Activated T-helper 2 cell treated with anti-CD3 and anti-CD28 coated beads, Interferon-gamma antibody, Interleukin-2, Interleukin-4, amounts not matched to agents 10 μg/mL and 5 μg/mL and 100 μg/mL, durations not matched to agents 14 hours and 24 hours and 36 hours (primary cell): Measurements from ENCODE around the gene CDH13. TPM values are rescaled to one million over a fixed set of nuclear protein-coding genes. Genes with fewer than 3 reads are reported as not detected.

ENCODE experiments used
- DNase-seq: peaks from one replicate; pipeline ENCODE4 v3.0.0; 2021; ENCODE audit warnings: low spot score
- H3K27ac Mint-ChIP-seq: one replicate; pipeline ENCODE4 v1.8.0; 2021; ENCODE audit warnings: mixed read lengths
- H3K27me3 Mint-ChIP-seq: one replicate; pipeline ENCODE4 v1.8.0; 2021; ENCODE audit warnings: low read depth, mixed read lengths
- H3K36me3 Mint-ChIP-seq: one replicate; pipeline ENCODE4 v1.8.0; 2021; ENCODE audit warnings: low read depth, mixed read lengths
- H3K4me1 Mint-ChIP-seq: one replicate; pipeline ENCODE4 v1.8.0; 2021; ENCODE audit warnings: low read depth, mixed read lengths
- H3K4me3 Mint-ChIP-seq: one replicate; pipeline ENCODE4 v1.8.0; 2021; ENCODE audit warnings: low read depth, mild to moderate bottlenecking, moderate library complexity, mixed read lengths
- H3K9me3 Mint-ChIP-seq: one replicate; pipeline ENCODE4 v1.8.0; 2021; ENCODE audit warnings: mixed read lengths
- intact Hi-C: fragments of 100-400 bp; cut with micrococcal nuclease; formaldehyde crosslinking; loops from one replicate; pipeline ENCODE4 v1.15.1; 2023
- total RNA-seq: library from RNA; stranded (reverse); gene quantifications from 2 replicates; pipeline ENCODE4 v1.2.3, GENCODE V29; 2022

Gene CDH13
- total RNA-seq, 1 donor from 2014 or later, result not detected

- DNase-seq, result no peak
- Mint-ChIP-seq H3K4me3 (no peak overlapping the region), H3K27me3 (no peaks in the 10 kb centered on the region), H3K36me3 (no peaks in the 10 kb centered on the region), H3K4me1 (peaks cover 6% of the 10 kb centered on the region), H3K9me3 (no peaks in the 10 kb centered on the region), H3K27ac (no peak overlapping the region)
- intact Hi-C loops, result no loop called here
Observed at GRCh38 chr16:83769397-83770008, 1142.7 kb downstream of the CDH13 start.

DNA sequence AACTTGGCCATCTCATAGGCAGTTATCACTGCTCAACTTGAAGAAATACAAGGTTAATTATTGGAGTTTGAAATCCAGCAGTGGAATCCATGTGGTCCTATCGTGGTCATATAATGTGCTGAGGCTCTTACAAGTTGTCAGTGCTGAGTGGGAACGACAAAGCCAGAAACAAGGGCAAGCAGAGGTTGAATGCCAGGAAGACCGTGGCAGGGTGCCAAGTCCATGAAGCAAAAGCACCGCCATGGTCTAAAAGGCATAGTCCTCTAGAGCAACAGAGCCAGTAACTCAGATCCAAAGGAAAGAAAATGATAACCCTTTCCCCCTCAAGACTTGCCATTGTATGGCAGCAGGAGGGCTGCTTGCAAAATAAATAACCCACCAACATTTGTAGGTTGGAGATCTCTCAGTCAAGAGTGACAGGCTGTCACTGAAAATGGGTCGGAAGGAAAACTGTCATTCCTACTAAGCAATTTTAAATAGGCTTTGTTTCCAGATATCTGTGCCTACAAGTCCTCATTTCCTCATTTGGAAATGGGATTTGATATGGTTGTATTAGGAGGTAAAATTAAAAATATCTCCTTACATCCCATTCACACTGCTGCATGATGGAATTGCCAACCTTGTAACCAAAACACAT is 1144.7 kb downstream of the CDH13 start:
- intact Hi-C loops, result no loop called here
- Mint-ChIP-seq H3K36me3 (no peaks in the 10 kb centered on the region), H3K9me3 (no peaks in the 10 kb centered on the region), H3K27me3 (no peaks in the 10 kb centered on the region), H3K4me1 (peaks cover 6% of the 10 kb centered on the region), H3K27ac (no peak overlapping the region), H3K4me3 (no peak overlapping the region)
- DNase-seq, result no peak

GRCh38 chr16:83772806-83773205 is 1146.0 kb downstream of the CDH13 start:
- Mint-ChIP-seq H3K36me3 (no peaks in the 10 kb centered on the region), H3K27me3 (no peaks in the 10 kb centered on the region)
- intact Hi-C loops, result no loop called here

GRCh38 chr16:83774066-83774465 is 1147.3 kb downstream of the CDH13 start:
- H3K36me3 Mint-ChIP-seq, result no peaks in the 10 kb centered on the region

More at GRCh38 chr16:83772806-83773205, 1146.0 kb downstream of the CDH13 start:
- Mint-ChIP-seq H3K4me3 (no peak overlapping the region), H3K27ac (no peak overlapping the region), H3K4me1 (peaks cover 6% of the 10 kb centered on the region), H3K9me3 (no peaks in the 10 kb centered on the region)
- no peak for DNase-seq

DNA sequence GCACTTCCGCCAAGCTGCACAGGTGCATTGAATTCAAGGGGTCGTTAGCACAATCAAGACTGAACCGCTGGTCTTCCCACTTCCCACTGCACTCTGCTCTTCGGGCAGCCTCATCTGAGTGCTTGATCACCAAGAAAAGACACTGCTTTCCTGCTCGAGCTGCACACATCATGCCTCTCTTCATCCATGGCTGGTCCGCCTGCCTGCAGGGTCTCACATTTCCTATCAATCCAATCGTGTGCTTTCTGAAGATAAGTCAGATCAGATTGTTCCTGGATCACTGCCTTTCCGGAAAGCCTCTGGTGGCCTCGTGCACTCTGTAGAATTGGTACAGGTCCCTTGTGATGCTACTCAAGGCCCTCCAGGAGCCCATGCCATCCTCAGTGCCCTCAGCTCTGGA is 1150.2 kb downstream of the CDH13 start:
- Mint-ChIP-seq H3K4me1 (no peaks in the 10 kb centered on the region), H3K9me3 (no peaks in the 10 kb centered on the region), H3K27me3 (peaks cover 7% of the 10 kb centered on the region), H3K4me3 (no peak overlapping the region), H3K36me3 (no peaks in the 10 kb centered on the region), H3K27ac (no peak overlapping the region)
- no peak for DNase-seq
- intact Hi-C loops, result no loop called here

More at GRCh38 chr16:83774066-83774465, 1147.3 kb downstream of the CDH13 start:
- intact Hi-C loops, result no loop called here
- no peaks in the 10 kb centered on the region for H3K27me3 Mint-ChIP-seq
- no peaks in the 10 kb centered on the region for H3K9me3 Mint-ChIP-seq
- DNase-seq, result no peak
- H3K4me1 Mint-ChIP-seq, result peaks cover 6% of the 10 kb centered on the region
- no peak overlapping the region for H3K4me3 Mint-ChIP-seq
- no peak overlapping the region for H3K27ac Mint-ChIP-seq

DNA sequence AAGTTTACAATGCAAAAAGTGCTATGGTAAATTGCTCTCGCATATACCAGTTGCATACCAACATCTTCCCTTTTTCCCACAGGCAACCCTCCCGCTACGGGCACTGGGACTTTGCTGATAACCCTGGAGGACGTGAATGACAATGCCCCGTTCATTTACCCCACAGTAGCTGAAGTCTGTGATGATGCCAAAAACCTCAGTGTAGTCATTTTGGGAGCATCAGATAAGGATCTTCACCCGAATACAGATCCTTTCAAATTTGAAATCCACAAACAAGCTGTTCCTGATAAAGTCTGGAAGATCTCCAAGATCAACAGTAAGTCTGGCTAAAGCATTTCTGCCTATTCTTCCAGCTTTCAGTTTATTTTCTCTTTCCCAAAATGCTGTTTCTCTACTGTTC is 1153.1 kb downstream of the CDH13 start:
- intact Hi-C loops, result no loop called here
- Mint-ChIP-seq H3K27me3 (peaks cover 7% of the 10 kb centered on the region), H3K9me3 (no peaks in the 10 kb centered on the region), H3K27ac (no peak overlapping the region), H3K36me3 (no peaks in the 10 kb centered on the region), H3K4me1 (no peaks in the 10 kb centered on the region), H3K4me3 (no peak overlapping the region)
- no peak for DNase-seq

GRCh38 chr16:83785455-83785854 is 1158.7 kb downstream of the CDH13 start:
- intact Hi-C loops, result no loop called here
- Mint-ChIP-seq H3K36me3 (no peaks in the 10 kb centered on the region), H3K27ac (no peak overlapping the region), H3K9me3 (no peaks in the 10 kb centered on the region), H3K4me3 (no peak overlapping the region), H3K4me1 (no peaks in the 10 kb centered on the region), H3K27me3 (peaks cover 8% of the 10 kb centered on the region)
- DNase-seq, result no peak

GRCh38 chr16:83789642-83790401 is 1163.1 kb downstream of the CDH13 start:
- no peak for DNase-seq
- no peaks in the 10 kb centered on the region for H3K9me3 Mint-ChIP-seq
- peaks cover 2% of the 10 kb centered on the region for H3K27me3 Mint-ChIP-seq
- no peak overlapping the region for H3K4me3 Mint-ChIP-seq
- peaks cover 8% of the 10 kb centered on the region for H3K4me1 Mint-ChIP-seq
- no peaks in the 10 kb centered on the region for H3K36me3 Mint-ChIP-seq
- H3K27ac Mint-ChIP-seq, result no peak overlapping the region
- intact Hi-C loops, result no loop called here

GRCh38 chr16:83791916-83792315 is 1165.1 kb downstream of the CDH13 start:
- H3K4me3 Mint-ChIP-seq, result no peak overlapping the region
- peaks cover under 1% of the 10 kb centered on the region for H3K27me3 Mint-ChIP-seq
- DNase-seq, result no peak
- no peak overlapping the region for H3K27ac Mint-ChIP-seq
- H3K4me1 Mint-ChIP-seq, result peaks cover 8% of the 10 kb centered on the region
- no peaks in the 10 kb centered on the region for H3K9me3 Mint-ChIP-seq
- intact Hi-C loops, result no loop called here
- no peaks in the 10 kb centered on the region for H3K36me3 Mint-ChIP-seq

- no peak overlapping the region for H3K4me3 Mint-ChIP-seq
- peaks cover 8% of the 10 kb centered on the region for H3K4me1 Mint-ChIP-seq
- intact Hi-C loops, result no loop called here
- H3K36me3 Mint-ChIP-seq, result no peaks in the 10 kb centered on the region
- H3K9me3 Mint-ChIP-seq, result no peaks in the 10 kb centered on the region
- peaks cover 3% of the 10 kb centered on the region for H3K27me3 Mint-ChIP-seq
- no peak for DNase-seq
- no peak overlapping the region for H3K27ac Mint-ChIP-seq
Observed at GRCh38 chr16:83792391-83792790, 1165.6 kb downstream of the CDH13 start.

GRCh38 chr16:83793179-83793578 is 1166.4 kb downstream of the CDH13 start:
- no peaks in the 10 kb centered on the region for H3K9me3 Mint-ChIP-seq
- intact Hi-C loops, result no loop called here
- H3K4me3 Mint-ChIP-seq, result no peak overlapping the region
- H3K27me3 Mint-ChIP-seq, result peaks cover 3% of the 10 kb centered on the region
- no peaks in the 10 kb centered on the region for H3K36me3 Mint-ChIP-seq
- H3K27ac Mint-ChIP-seq, result no peak overlapping the region
- H3K4me1 Mint-ChIP-seq, result peaks cover 8% of the 10 kb centered on the region
- DNase-seq, result no peak

DNA sequence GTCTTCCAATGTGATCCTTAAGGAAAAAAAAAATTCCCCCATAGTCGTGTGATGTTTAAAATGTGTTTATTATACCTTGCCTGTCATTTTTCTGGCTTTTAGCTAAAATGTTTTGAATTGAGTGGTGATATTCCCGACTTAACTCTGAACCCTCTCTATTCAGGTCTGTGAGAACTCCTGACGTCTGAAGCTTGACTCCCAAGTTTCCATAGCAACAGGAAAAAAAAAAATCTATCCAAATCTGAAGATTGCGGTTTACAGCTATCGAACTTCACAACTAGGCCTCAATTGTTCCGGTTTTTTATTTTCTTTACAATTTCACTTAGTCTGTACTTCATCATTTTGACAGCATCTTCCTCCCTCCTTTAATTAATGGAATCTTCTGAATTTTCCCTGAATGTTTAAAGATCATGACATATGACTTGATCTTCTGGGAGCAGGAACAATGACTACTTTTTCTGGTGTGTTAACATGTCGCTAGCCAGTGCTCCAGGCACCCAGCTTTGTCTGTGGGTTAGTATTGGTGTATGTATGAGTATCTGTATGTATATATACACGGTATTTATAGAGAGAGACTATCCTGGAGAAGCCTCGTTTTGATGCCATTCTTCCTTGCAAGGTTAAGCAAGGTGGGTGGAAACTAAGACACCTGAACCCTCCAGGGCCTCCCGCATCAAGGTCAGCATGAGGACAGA is 1168.2 kb downstream of the CDH13 start:
- no peaks in the 10 kb centered on the region for H3K36me3 Mint-ChIP-seq
- DNase-seq, result no peak
- H3K4me1 Mint-ChIP-seq, result peaks cover 8% of the 10 kb centered on the region
- peaks cover 7% of the 10 kb centered on the region for H3K27me3 Mint-ChIP-seq
- intact Hi-C loops, result no loop called here
- H3K4me3 Mint-ChIP-seq, result no peak overlapping the region
- H3K27ac Mint-ChIP-seq, result no peak overlapping the region
- no peaks in the 10 kb centered on the region for H3K9me3 Mint-ChIP-seq

DNA sequence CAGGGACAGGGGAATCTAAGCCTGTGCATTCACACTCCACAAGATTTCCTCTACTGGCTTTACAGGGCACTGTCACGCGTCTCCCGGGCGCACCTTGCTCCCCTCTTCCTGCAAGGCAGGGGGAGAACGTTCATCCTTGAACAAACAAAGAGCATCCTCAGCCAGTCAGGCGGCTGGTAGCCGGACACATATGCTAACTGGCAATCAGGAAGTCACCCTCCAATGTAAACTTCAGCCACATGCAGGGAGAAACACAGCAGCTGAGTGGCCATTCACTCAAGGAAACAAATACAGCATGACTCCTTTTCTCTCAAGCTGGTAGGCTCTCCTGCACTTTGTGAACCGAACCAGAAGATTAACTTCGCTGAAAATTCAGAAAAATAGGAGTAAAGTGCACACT is 1170.2 kb downstream of the CDH13 start:
- no peak overlapping the region for H3K27ac Mint-ChIP-seq
- intact Hi-C loops, result no loop called here
- no peak for DNase-seq
- H3K4me1 Mint-ChIP-seq, result peaks cover 8% of the 10 kb centered on the region
- no peaks in the 10 kb centered on the region for H3K36me3 Mint-ChIP-seq
- H3K27me3 Mint-ChIP-seq, result peaks cover 9% of the 10 kb centered on the region
- H3K9me3 Mint-ChIP-seq, result no peaks in the 10 kb centered on the region
- no peak overlapping the region for H3K4me3 Mint-ChIP-seq
